HG02981 (cell line): ENCODE results near the gene BCAS1.
A peak's percentile ranks its signal among the peaks of the same experiment; 100 is the strongest.
"Not testable (repeated sequence)": the region's sequence is repeated elsewhere in the genome, so short reads cannot be mapped to it uniquely, and the experiment has no call there.

ENCODE experiments used
- ATAC-seq: cut with Tn5 transposase; IDR thresholded peaks from one replicate; pipeline ENCODE4 v1.9.1; 2021; ENCODE audit warnings: mild to moderate bottlenecking, moderate library complexity; ENCODE audit not compliant: unreplicated experiment

The BCAS1 gene

DNA sequence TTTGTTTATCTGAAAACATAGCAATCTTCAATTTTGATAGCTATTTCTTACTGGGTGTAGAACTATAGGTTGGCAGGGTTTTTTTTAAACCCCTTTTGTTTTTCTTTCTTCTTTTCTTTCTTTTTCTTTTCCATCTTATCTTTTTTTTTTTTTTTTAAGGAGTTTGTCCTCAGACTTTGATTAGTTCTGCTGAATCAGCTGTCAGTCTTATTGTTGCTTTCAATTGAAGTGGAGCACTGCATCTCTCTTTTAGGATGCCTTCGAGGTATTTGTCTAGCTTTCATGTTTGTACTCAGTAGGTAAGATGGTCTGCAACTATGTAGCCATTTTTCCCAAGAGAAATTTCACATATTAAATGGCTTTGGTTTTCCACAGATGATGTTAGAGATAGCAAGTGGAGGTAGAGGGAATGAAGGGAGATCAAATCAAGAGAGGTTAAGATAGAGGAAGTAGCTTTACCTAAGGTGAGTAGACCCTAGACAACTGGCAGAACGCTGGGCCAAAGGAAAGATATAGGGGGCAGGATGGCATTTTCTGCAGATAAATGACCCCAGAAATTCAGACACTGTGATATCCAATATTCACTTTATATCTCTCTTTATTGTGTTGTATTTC is 137.1 kb downstream of the BCAS1 start:
- ATAC-seq = no peak

DNA sequence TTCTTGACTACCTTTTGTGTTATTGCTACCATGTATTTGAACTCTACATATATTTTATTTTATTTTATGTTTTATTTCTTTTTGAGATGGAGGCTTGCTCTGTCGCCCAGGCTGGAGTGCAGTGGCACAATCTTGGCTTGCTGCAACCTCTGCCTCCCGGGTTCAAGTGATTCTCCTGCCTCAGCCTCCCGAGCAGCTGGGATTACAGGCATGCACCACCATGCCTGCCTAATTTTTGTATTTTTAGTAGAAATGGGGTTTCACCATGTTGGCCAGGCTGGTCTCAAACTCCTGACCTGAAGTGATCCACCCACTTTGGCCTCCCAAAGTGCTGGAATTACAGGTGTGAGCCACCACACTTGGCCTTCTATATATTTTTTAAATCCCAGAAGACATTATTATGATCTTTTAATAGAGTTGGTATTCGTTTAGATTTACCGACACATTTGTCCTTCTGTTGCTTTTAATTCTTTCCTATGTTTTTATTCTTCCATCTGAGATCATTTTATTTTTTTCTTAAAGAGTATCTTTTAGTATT is 137.7 kb downstream of the BCAS1 start:
- not testable (repeated sequence) for ATAC-seq

DNA sequence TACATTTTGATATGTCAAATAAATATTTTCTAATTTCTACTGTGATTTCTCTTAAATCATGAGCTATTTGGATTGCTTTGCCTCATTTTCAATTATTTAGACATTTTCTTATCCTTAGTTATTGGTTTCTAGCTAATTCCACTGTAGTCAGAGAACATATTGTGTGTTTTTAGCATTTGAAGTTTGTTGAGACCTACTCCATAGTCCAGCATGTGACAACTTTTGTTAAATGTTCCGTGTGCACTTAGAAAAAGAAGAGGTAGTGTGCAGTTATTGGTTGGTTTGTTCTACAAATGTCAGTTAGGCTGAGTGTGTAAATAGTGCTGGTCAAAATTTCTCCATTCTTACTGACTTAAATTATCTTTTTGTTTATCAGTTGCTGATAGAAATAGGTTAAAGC is 138.8 kb downstream of the BCAS1 start:
- no peak for ATAC-seq

DNA sequence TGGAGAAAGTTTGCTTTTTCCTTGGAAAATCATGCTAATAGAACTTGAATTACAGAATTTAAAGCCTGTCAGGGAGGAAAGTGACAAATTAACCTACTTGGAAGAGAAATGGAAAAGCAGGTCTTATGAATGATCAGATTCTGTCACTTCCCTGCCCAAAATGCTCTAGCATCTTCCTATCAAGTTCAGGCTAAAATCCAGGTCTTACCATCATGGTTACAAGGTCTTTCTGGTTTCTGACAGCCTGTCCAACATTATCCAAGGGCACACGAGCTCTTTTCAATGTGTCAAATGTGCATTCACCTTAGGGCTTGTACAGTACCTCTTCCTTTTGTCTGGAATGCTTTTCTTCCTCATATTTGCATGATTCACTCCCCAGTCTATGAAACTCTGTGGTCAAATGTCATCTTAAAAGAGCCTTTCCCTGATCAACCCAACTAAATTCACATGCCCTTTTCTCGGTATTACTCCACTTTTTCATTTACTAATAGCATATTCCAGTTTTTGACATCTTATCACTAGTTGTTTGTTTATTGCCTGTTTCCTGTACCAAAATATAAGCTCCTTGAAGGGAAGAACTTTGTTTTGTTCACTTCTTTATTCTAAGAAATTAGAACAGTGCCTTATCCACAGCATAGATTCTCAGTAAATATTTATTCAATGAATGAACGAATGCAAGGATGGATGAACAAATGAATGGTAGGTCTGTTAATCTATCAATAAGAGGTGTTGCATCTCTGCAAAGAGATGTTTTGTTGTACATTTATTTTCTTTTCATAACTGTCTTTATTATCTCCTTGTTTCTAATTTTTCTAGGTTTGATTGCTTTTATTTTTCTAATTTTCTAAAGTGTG is 139.5 kb downstream of the BCAS1 start:
- no peak for ATAC-seq

DNA sequence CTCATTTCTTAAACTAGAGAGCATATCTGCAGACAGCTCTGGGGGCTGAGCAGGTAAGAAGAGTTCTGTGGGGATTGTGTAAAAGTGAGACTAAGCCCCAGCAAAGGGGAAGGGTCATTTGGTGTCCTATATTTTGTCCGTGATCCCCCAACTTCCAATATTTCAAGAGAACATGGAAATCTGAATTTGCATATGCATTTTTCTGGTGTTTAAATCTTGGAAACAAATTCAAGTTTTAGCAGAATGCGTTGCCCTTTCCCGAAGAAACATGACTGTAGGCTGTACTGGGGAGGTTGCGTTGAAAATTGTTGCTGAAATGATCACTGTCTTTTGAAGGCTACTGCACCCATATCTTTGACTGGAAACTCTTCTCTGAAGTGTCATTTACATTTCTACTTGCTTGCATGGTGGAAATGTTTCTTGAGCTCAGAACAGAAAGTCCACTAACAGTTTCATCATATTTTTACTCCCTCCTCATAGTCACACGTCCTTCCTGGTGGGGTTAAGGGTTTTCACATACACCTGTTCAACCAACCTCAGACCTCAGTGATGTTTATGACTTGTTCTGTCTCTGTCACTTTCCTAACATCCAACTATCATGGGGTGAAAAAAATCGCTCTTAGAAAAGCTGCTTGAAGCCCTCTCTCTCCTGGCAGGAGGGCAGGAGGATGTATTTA is 140.3 kb downstream of the BCAS1 start:
- peak; percentile 63 for ATAC-seq

DNA sequence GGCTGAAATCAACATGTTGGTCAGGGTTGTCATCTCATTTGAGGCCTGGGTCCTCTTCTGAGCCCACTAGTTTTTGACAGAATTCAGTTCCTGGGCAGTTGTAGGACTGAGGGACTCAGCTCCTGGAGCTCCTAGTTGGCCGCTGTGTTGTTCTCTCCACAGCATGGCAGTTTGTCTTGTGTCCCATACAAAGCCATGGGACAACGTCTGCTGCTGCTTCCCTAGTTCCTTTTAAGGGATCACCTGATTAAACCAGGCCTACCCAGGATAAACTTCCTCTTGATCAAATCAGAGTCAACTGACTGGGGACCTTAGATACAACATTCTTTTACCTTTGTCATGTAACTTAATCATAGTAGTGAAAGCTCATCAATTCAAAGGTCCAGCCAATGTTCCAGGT is 141.0 kb downstream of the BCAS1 start:
- no peak for ATAC-seq

GRCh38 chr20:53927990-53928389 is 142.4 kb downstream of the BCAS1 start:
- no peak for ATAC-seq

DNA sequence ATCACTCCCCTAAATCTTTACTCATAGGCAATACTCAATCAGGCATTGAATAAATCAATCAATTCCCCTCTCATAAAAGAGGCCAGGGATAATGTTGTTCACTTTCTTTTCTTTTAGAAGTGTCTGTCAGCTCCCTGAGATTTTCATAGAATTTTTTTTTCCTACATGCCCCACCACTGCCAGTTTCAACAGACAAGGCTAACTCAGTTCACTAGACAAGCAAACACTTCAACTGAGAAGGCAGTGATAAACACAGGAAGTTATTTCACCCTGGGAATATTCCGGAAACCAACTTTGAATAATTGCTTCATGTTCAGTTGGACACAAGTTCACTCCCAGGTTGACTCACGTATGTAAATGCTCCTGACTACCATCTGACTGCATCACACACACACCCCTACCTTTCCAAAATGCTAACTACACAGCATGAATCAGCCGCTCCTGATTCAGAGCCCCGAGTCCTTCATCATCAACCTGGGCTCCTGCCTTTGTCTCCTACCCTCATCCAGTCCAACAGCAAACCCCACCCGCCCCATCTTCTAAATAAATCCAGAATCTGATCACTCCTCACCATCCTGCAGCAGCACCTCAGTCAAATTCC is 143.9 kb downstream of the BCAS1 start:
- peak; percentile 69 for ATAC-seq

GRCh38 chr20:53925651-53926401 is 144.6 kb downstream of the BCAS1 start:
- ATAC-seq = no peak

GRCh38 chr20:53923566-53924369 is 146.6 kb downstream of the BCAS1 start:
- ATAC-seq = no peak

DNA sequence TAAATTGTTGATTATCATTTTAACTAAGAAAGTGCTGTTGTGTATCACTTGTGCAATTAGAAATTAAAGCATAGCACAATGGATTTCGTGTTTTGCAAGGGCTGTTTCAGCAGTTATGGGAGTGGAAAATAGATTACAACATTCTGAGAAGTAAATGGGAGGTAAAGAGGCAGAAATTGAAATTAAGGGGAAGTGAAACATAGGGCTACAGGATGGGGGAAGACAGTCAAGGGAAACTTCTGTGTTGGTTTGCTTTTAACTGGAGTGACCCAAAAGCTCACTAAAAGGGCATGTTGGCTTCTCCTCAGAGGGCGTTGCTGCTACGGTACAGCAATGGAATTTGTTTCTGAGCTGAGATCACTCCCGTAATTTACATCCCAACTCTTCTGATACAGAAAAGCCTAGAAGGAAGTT is 147.5 kb downstream of the BCAS1 start:
- ATAC-seq = no peak

GRCh38 chr20:53921443-53921973 is 148.9 kb downstream of the BCAS1 start:
- no peak for ATAC-seq

DNA sequence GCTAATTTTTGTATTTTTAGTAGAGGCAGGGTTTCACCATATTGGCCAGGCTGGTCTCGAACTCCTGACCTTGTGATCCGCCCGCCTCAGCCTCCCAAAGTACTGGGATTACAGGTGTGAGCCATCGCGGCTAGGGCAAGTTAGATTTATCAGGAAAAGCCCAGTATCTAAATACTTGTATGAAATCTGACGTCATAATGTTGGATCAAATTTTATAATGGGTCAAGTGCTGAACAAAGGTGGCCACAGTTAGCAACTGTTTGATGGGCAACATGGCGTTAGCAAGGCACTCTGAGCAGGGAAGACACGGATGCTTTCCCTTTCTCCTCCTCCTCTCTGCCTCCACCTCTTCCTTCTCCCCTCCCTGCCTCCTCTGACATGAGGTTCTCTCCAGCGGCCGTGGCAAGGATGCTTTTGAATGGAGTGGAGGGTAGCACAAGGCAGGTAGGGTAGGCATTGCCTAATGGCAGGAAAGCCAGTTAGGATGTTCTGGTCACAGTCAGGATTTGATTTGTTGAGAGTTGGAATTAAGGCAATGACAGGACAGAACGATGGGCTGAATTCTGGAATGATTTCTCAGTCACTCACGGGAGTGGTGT is 149.6 kb downstream of the BCAS1 start:
- ATAC-seq = no peak

DNA sequence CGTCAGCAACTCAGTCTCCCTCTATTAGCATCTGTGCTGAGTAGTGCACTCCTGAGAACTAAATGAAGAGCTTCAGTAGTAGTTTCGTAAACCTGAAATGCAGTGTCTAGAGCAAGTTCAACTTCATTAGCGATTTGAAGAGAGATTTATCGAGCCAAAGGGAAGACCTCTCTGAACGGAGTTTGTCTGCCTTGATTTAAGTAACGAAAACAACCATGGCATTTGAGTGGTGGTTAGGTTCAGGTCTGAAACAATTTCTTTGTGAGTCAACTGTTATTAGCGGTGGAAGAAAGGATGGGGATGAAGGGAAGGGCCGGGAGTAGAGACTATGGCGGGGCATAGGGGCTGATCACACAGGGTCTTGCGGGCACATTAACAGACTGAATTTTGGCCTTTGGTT is 150.5 kb downstream of the BCAS1 start:
- ATAC-seq = no peak

GRCh38 chr20:53918949-53919361 is 151.4 kb downstream of the BCAS1 start:
- ATAC-seq = no peak

GRCh38 chr20:53918020-53918311 is 152.4 kb downstream of the BCAS1 start:
- ATAC-seq = no peak

GRCh38 chr20:53917145-53918019 is 153.0 kb downstream of the BCAS1 start:
- ATAC-seq = peak; percentile 69

DNA sequence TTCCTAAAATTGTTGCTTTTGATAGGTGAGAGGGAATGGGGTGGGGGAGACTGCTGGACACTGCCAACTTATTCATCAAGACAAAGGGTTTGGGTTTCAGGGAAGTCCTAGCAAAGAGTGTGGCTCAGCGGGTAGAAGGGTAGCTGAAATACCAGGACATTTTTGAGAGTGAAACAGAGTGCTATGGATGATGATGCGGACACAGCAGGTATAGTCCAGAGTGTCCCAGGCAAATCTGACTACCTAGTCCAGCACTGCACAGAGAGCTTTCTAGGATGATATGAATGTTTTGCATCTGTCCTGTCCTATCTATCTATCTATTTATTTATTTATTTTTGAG is 154.3 kb downstream of the BCAS1 start:
- no peak for ATAC-seq
